HG02798 (cell line): ENCODE measurements around the gene ICAM2.

Source experiments
- ATAC-seq: cut with Tn5 transposase; IDR thresholded peaks from one replicate; pipeline ENCODE4 v1.9.1; 2021; ENCODE audit warnings: mild to moderate bottlenecking; ENCODE audit not compliant: unreplicated experiment, poor library complexity

The ICAM2 gene

GRCh38 chr17:63954402-63955063 is 65.9 kb downstream of the ICAM2 start:
- peak; percentile 43 for ATAC-seq
